Liver (tissue), 9 donors: ENCODE data around the gene PHKG1. TPM values are rescaled to one million over a fixed set of nuclear protein-coding genes. Genes with fewer than 3 reads are reported as not detected.
A peak's percentile ranks its signal among the peaks of the same experiment; 100 is the strongest.

Experiments
- DNase-seq: peaks from one replicate; pipeline ENCODE4 v3.0.0-alpha.2; 2017; ENCODE audit warnings: low spot score
- H3K27ac ChIP-seq, 2 donors: one replicate each; pipeline ENCODE4 v1.7.0; 2013; ENCODE audit warnings: inconsistent platforms in 2 of 2, low read length in 2 of 2, control low read depth in 1 of 2, low read depth in 1 of 2, mild to moderate bottlenecking in 1 of 2
- H3K27me3 ChIP-seq, 4 donors: one replicate each; pipeline versions ENCODE4 v1.6.1 to v1.7.0; 2013; ENCODE audit warnings: low read length in 3 of 4, inconsistent platforms in 1 of 4, mild to moderate bottlenecking in 1 of 4, moderate library complexity in 1 of 4; ENCODE audit not compliant: control insufficient read depth in 4 of 4, insufficient read depth in 4 of 4
- H3K36me3 ChIP-seq, 4 donors: one replicate each; pipeline versions ENCODE4 v1.6.1 to v1.7.0; 2013; ENCODE audit warnings: low read length in 3 of 4, mild to moderate bottlenecking in 3 of 4, low read depth in 1 of 4, moderate library complexity in 1 of 4; ENCODE audit not compliant: control insufficient read depth in 4 of 4, insufficient read depth in 3 of 4
- H3K4me1 ChIP-seq, 4 donors: one replicate each; pipeline versions ENCODE4 v1.6.1 to v1.7.0; 2013; ENCODE audit warnings: low read length in 3 of 4, mild to moderate bottlenecking in 3 of 4, moderate library complexity in 1 of 4; ENCODE audit not compliant: control insufficient read depth in 4 of 4, insufficient read depth in 4 of 4
- H3K4me3 ChIP-seq, 3 donors: one replicate each; pipeline versions ENCODE4 v1.6.1 to v1.7.0; 2013; ENCODE audit warnings: low read length in 3 of 3, control low read depth in 1 of 3, low read depth in 1 of 3, mild to moderate bottlenecking in 1 of 3
- H3K9ac ChIP-seq, 2 donors: one replicate each; pipeline ENCODE4 v1.7.0; 2013; ENCODE audit warnings: low read length in 2 of 2, mild to moderate bottlenecking in 2 of 2, moderate library complexity in 2 of 2, control low read depth in 1 of 2, low read depth in 1 of 2
- H3K9me3 ChIP-seq, 4 donors: one replicate each; pipeline versions ENCODE4 v1.6.1 to v1.7.0; 2013; ENCODE audit warnings: low read length in 3 of 4; ENCODE audit not compliant: control insufficient read depth in 4 of 4
- EGR1 ChIP-seq, 2 donors: IDR thresholded peaks; 2 replicates each; pipeline ENCODE4 v1.6.1; 2016 to 2018; ENCODE audit warnings: antibody characterized with exemption in 2 of 2, low read depth in 2 of 2
- FOXA1 ChIP-seq: IDR thresholded peaks from 2 replicates; pipeline ENCODE4 v1.6.1; 2016; ENCODE audit warnings: antibody characterized with exemption
- FOXA2 ChIP-seq: IDR thresholded peaks from 2 replicates; pipeline ENCODE4 v1.6.1; 2016; ENCODE audit warnings: antibody characterized with exemption
- GABPA ChIP-seq, 2 donors: IDR thresholded peaks in 1 of 2; conservative IDR thresholded peaks in 1 of 2; 2 replicates each; pipeline ENCODE4 v1.6.1; 2016; ENCODE audit warnings: antibody characterized with exemption in 2 of 2, mild to moderate bottlenecking in 1 of 2, moderate library complexity in 1 of 2
- HNF4A ChIP-seq, 2 donors: conservative IDR thresholded peaks; 2 replicates each; pipeline ENCODE4 v1.6.1; 2016; ENCODE audit warnings: antibody characterized with exemption in 2 of 2, mild to moderate bottlenecking in 2 of 2
- HNF4G ChIP-seq: IDR thresholded peaks from 2 replicates; pipeline ENCODE4 v1.6.1; 2016; ENCODE audit warnings: antibody characterized with exemption
- JUND ChIP-seq, 2 donors: IDR thresholded peaks; 2 replicates each; pipeline ENCODE4 v1.6.1; 2016; ENCODE audit warnings: antibody characterized with exemption in 2 of 2
- NR2F2 ChIP-seq: IDR thresholded peaks from 2 replicates; pipeline ENCODE4 v1.6.1; 2016; ENCODE audit warnings: antibody characterized with exemption
- RAD21 ChIP-seq, 2 donors: IDR thresholded peaks; 2 replicates each; pipeline ENCODE4 v1.6.1; 2016; ENCODE audit warnings: antibody characterized with exemption in 2 of 2, mild to moderate bottlenecking in 2 of 2
- RXRA ChIP-seq, 2 donors: IDR thresholded peaks; 2 replicates each; pipeline ENCODE4 v1.6.1; 2017 to 2018; ENCODE audit warnings: antibody characterized with exemption in 2 of 2, mild to moderate bottlenecking in 1 of 2
- SP1 ChIP-seq: IDR thresholded peaks from 2 replicates; pipeline ENCODE4 v1.6.1; 2018; ENCODE audit warnings: antibody characterized with exemption, mild to moderate bottlenecking
- TAF1 ChIP-seq: conservative IDR thresholded peaks from 2 replicates; pipeline ENCODE4 v1.6.1; 2016; ENCODE audit warnings: antibody characterized with exemption, mild to moderate bottlenecking
- YY1 ChIP-seq: IDR thresholded peaks from 2 replicates; pipeline ENCODE4 v1.6.1; 2016; ENCODE audit warnings: antibody characterized with exemption, mild to moderate bottlenecking
- WGBS: extraction: QIAGEN DNeasy Blood & Tissue Kit; methylation state at CpG from one replicate; pipeline ENCODE4 v1.1.7; 2013; 5-methylcytosine and 5-hydroxymethylcytosine counted together
- polyA plus RNA-seq, 2 donors: library from polyadenylated mRNA; stranded (reverse) in 1 of 2; unstranded in 1 of 2; fragments of 200-250 nt in 1 of 2; fragments of >200 nt in 1 of 2; fragmentation: Nextera tagmentation in 1 of 2; extraction: Ambion mirVana in 1 of 2; gene quantifications; one replicate each; pipeline versions ENCODE4 v1.2.1 to v1.2.3, GENCODE V29; 2013 to 2015
- total RNA-seq, 2 donors: library from RNA; depleted of rRNA; stranded (reverse); fragments of >200 nt; gene quantifications; one replicate each; pipeline ENCODE4 v1.2.3, GENCODE V29; 2014
- TF ChIP-seq, protein P1 (sequence below): IDR thresholded peaks from 2 replicates; pipeline ENCODE4 v1.6.1; 2016; ENCODE audit warnings: antibody characterized with exemption
- TF ChIP-seq, protein P2 (sequence below): IDR thresholded peaks from 2 replicates; pipeline ENCODE4 v1.6.1; 2016; ENCODE audit warnings: antibody characterized with exemption
- TF ChIP-seq, protein P3 (sequence below): IDR thresholded peaks from 2 replicates; pipeline ENCODE4 v1.6.1; 2016; ENCODE audit warnings: antibody characterized with exemption
- TF ChIP-seq, protein P4 (sequence below): IDR thresholded peaks from 2 replicates; pipeline ENCODE4 v1.6.1; 2016; ENCODE audit warnings: antibody characterized with exemption, mild to moderate bottlenecking
- TF ChIP-seq, protein P5 (sequence below): fragments of 150-350 bp; IDR thresholded peaks from 2 replicates; pipeline ENCODE4 v1.5.1; 2017; ENCODE audit warnings: improper control_type of control experiment, low read depth, low read length; ENCODE audit not compliant: missing input control
- donor health status: healthy.
- donor health status: healthy.
- donor health status: healthy.
- donor health status: healthy.
- donor health status: healthy.

PHKG1 gene
- total and polyA plus RNA-seq, 4 donors: 0.18 to 1.0 (median 0.24) TPM

DNA sequence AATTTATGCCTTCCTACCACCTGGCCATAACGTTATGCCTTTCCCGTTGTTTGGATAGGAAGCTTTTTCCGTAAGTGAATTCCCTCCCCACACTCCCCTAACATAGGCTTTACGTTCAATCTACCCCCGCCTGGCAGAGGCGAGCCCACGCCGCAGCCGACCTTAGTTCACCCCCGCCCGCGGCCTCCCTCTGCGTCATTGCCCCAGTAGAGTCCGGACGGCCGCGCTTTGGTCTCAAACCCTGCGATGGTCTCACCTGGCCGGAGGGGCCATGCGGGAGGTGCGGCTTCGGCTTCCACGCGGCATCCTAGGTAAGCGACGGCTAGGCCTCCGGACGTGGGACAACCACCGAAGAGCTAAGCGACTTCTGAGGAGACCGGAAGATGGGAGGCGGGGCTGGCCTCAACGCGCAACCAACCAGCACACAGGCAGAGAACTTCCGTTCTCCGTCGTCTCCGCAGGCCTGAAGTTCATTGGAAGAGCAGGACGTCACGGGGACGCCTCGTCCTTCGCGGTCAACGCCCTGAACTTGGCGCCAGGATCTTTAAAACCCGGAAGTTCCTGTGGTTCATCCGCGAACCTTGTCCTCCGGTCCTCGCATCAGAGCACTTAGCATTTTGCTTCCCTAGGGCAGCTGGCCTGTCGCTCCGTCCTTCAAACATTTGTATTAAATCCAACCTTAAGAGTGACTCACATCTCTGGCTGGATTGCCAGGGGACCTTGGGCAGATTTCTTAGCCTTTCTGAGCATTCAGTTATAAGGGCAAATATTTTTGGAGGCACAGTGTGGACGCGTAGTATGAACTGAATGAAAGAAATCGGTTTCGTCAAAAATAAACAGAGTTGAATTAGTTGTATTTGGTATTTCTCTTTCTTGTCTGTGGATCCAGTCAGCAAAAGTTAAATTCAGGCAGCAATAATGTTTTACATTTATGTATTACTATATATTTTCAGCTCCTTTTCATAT, 13.6 kb upstream of the PHKG1 start, which contains the start of gene CHCHD2:
Gene CHCHD2 (minus strand): TSS at position 369 of the 966 bp plus-strand sequence. CDS start 63 bp downstream, at position 306.
- H3K27me3 ChIP-seq: no peaks in the 10 kb centered on the region
- 3% methylated on average over 57 of the region's 57 CpGs for WGBS
- peaks cover 1 to 7% (median 5%) of the 10 kb centered on the region in 4 donors for H3K4me1 ChIP-seq
- H3K27ac ChIP-seq: peak within 1 kb of the TSS; percentile 93 to 99
- no peaks in the 10 kb centered on the region for H3K9me3 ChIP-seq
- peaks cover 4 to 24% (median 20%) of the 10 kb centered on the region in 4 donors for H3K36me3 ChIP-seq
- TF ChIP-seq HNF4A (conservative IDR thresholded peaks at IDR 0.05) (peak; percentile 64 to 79), RAD21 (IDR thresholded peaks at IDR 0.05) (no peak), FOXA2 (no peak), RXRA (IDR thresholded peaks at IDR 0.05) (peak; percentile 77 to 88), FOXA1 (no peak), SP1 (peak; percentile 83), GABPA (IDR thresholded peaks at IDR 0.05 in 1 of 2, conservative IDR thresholded peaks at IDR 0.05 in 1 of 2) (peak; percentile 90 to 96), NR2F2 (peak; percentile 46), HNF4G (peak; percentile 41), EGR1 (IDR thresholded peaks at IDR 0.05; ENCODE audit: low read depth in 2 of 2) (peak in 1 of 2 donors; percentile 5), YY1 (peak; percentile 55), TAF1 (peak; percentile 91), JUND (IDR thresholded peaks at IDR 0.05) (no peak)
- TF ChIP-seq, protein P1, sequence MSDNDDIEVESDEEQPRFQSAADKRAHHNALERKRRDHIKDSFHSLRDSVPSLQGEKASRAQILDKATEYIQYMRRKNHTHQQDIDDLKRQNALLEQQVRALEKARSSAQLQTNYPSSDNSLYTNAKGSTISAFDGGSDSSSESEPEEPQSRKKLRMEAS: peak; percentile 25
- TF ChIP-seq, protein P2, sequence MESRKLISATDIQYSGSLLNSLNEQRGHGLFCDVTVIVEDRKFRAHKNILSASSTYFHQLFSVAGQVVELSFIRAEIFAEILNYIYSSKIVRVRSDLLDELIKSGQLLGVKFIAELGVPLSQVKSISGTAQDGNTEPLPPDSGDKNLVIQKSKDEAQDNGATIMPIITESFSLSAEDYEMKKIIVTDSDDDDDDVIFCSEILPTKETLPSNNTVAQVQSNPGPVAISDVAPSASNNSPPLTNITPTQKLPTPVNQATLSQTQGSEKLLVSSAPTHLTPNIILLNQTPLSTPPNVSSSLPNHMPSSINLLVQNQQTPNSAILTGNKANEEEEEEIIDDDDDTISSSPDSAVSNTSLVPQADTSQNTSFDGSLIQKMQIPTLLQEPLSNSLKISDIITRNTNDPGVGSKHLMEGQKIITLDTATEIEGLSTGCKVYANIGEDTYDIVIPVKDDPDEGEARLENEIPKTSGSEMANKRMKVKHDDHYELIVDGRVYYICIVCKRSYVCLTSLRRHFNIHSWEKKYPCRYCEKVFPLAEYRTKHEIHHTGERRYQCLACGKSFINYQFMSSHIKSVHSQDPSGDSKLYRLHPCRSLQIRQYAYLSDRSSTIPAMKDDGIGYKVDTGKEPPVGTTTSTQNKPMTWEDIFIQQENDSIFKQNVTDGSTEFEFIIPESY: no peak
- TF ChIP-seq, protein P3, sequence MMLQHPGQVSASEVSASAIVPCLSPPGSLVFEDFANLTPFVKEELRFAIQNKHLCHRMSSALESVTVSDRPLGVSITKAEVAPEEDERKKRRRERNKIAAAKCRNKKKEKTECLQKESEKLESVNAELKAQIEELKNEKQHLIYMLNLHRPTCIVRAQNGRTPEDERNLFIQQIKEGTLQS: no peak
- TF ChIP-seq, protein P4, sequence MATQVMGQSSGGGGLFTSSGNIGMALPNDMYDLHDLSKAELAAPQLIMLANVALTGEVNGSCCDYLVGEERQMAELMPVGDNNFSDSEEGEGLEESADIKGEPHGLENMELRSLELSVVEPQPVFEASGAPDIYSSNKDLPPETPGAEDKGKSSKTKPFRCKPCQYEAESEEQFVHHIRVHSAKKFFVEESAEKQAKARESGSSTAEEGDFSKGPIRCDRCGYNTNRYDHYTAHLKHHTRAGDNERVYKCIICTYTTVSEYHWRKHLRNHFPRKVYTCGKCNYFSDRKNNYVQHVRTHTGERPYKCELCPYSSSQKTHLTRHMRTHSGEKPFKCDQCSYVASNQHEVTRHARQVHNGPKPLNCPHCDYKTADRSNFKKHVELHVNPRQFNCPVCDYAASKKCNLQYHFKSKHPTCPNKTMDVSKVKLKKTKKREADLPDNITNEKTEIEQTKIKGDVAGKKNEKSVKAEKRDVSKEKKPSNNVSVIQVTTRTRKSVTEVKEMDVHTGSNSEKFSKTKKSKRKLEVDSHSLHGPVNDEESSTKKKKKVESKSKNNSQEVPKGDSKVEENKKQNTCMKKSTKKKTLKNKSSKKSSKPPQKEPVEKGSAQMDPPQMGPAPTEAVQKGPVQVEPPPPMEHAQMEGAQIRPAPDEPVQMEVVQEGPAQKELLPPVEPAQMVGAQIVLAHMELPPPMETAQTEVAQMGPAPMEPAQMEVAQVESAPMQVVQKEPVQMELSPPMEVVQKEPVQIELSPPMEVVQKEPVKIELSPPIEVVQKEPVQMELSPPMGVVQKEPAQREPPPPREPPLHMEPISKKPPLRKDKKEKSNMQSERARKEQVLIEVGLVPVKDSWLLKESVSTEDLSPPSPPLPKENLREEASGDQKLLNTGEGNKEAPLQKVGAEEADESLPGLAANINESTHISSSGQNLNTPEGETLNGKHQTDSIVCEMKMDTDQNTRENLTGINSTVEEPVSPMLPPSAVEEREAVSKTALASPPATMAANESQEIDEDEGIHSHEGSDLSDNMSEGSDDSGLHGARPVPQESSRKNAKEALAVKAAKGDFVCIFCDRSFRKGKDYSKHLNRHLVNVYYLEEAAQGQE: peak; percentile 24
- TF ChIP-seq, protein P5, sequence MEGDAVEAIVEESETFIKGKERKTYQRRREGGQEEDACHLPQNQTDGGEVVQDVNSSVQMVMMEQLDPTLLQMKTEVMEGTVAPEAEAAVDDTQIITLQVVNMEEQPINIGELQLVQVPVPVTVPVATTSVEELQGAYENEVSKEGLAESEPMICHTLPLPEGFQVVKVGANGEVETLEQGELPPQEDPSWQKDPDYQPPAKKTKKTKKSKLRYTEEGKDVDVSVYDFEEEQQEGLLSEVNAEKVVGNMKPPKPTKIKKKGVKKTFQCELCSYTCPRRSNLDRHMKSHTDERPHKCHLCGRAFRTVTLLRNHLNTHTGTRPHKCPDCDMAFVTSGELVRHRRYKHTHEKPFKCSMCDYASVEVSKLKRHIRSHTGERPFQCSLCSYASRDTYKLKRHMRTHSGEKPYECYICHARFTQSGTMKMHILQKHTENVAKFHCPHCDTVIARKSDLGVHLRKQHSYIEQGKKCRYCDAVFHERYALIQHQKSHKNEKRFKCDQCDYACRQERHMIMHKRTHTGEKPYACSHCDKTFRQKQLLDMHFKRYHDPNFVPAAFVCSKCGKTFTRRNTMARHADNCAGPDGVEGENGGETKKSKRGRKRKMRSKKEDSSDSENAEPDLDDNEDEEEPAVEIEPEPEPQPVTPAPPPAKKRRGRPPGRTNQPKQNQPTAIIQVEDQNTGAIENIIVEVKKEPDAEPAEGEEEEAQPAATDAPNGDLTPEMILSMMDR: no peak
- peak within 1 kb of the TSS; percentile 82 to 98 (median 86) for H3K4me3 ChIP-seq
- DNase-seq: peak; percentile 93
- H3K9ac ChIP-seq: peak within 1 kb of the TSS; percentile 90 to 100
